HG02870 (cell line): ENCODE data around the gene MPP2.
"Not testable (repeated sequence)": the region's sequence is repeated elsewhere in the genome, so short reads cannot be mapped to it uniquely, and the experiment has no call there.

Experiments used
- ATAC-seq: cut with Tn5 transposase; IDR thresholded peaks from one replicate; pipeline ENCODE4 v1.9.1; 2021; ENCODE audit warnings: mild to moderate bottlenecking, moderate library complexity; ENCODE audit not compliant: unreplicated experiment

The MPP2 gene

GRCh38 chr17:43907425-43907981 lies at the start of gene MPP2:
Gene MPP2 (minus strand): TSS chr17:43907536. CDS start chr17:43904460, 3,076 bp downstream.
- ATAC-seq: no peak

GRCh38 chr17:43956222-43956621 lies 48.9 kb upstream of the MPP2 start:
- no peak for ATAC-seq

- ATAC-seq: no peak
Measured at GRCh38 chr17:43953746-43954145, 46.4 kb upstream of the MPP2 start, which contains the start of gene PYY. Gene PYY (minus strand): TSS chr17:43953940. CDS start chr17:43953483, 457 bp downstream.

- ATAC-seq: no peak
Measured at GRCh38 chr17:43952724-43953666, 45.7 kb upstream of the MPP2 start.

- ATAC-seq: no peak
Measured at GRCh38 chr17:43952351-43952723, 45.0 kb upstream of the MPP2 start.

- ATAC-seq: no peak
Measured at GRCh38 chr17:43951750-43952149, 44.4 kb upstream of the MPP2 start.

- ATAC-seq: no peak
Measured at GRCh38 chr17:43950554-43950953, 43.2 kb upstream of the MPP2 start.

- no peak for ATAC-seq
Measured at GRCh38 chr17:43949781-43950180, 42.4 kb upstream of the MPP2 start.

- ATAC-seq: no peak
Measured at GRCh38 chr17:43946781-43947180, 39.4 kb upstream of the MPP2 start.

- no peak for ATAC-seq
Measured at GRCh38 chr17:43945074-43945829, 37.9 kb upstream of the MPP2 start.

GRCh38 chr17:43942051-43942685 lies 34.8 kb upstream of the MPP2 start, which contains the start of gene PPY:
Gene PPY (minus strand): TSS chr17:43942476. CDS start chr17:43941654, 822 bp downstream.
- ATAC-seq: no peak

- ATAC-seq: no peak
Measured at GRCh38 chr17:43940630-43941029, 33.3 kb upstream of the MPP2 start.

- ATAC-seq: no peak
Measured at GRCh38 chr17:43939886-43940285, 32.5 kb upstream of the MPP2 start.

- not testable (repeated sequence) for ATAC-seq
Measured at GRCh38 chr17:43939452-43939851, 32.1 kb upstream of the MPP2 start.

- ATAC-seq: no peak
Measured at GRCh38 chr17:43938838-43939182, 31.5 kb upstream of the MPP2 start.

GRCh38 chr17:43936434-43936833 lies 29.1 kb upstream of the MPP2 start:
- ATAC-seq: no peak

- no peak for ATAC-seq
Measured at GRCh38 chr17:43935926-43936261, 28.6 kb upstream of the MPP2 start.

GRCh38 chr17:43935204-43935925 lies 28.0 kb upstream of the MPP2 start:
- no peak for ATAC-seq

GRCh38 chr17:43932923-43933322 lies 25.6 kb upstream of the MPP2 start:
- no peak for ATAC-seq

GRCh38 chr17:43932357-43932756 lies 25.0 kb upstream of the MPP2 start:
- no peak for ATAC-seq
